SK-N-SH (cell line): ENCODE measurements around the gene ANKRD36. TPM values are rescaled to one million over a fixed set of nuclear protein-coding genes. Genes with fewer than 3 reads are reported as not detected.
A peak's percentile ranks its signal among the peaks of the same experiment; 100 is the strongest.
"Not testable (repeated sequence)": the region's sequence is repeated elsewhere in the genome, so short reads cannot be mapped to it uniquely, and the experiment has no call there.

ENCODE experiments used
- CTCF ChIA-PET: fragments of 300-600, 350-600 bp; formaldehyde crosslinking; extraction: SDS; loops from one replicate; lab custom pipeline; 2021; lab: Yijun Ruan, JAX
- POLR2A ChIA-PET: fragments of 350-600 bp; sonication (Branson Sonifier 250); formaldehyde crosslinking; extraction: SDS; loops from one replicate; lab custom pipeline; 2020; ENCODE audit warnings: antibody characterized with exemption, inconsistent platforms; lab: Yijun Ruan, JAX
- DNase-seq: peaks from one replicate; pipeline ENCODE4 v3.0.0; 2012
- H2AFZ ChIP-seq: fragments of 200-600 bp; sonication (generic); 2 replicates; pipeline ENCODE4 v1.8.1; 2016; ENCODE audit warnings: antibody characterized with exemption, mild to moderate bottlenecking, low read depth
- H3F3A ChIP-seq: fragments of 200-600 bp; sonication (generic); replicated peaks from 2 replicates; pipeline ENCODE3; 2016; ENCODE audit warnings: antibody characterized with exemption, mild to moderate bottlenecking; ENCODE audit not compliant: insufficient read depth
- H3K27ac ChIP-seq, 2 experiments: fragments of 200-500 bp in 1 of 2; fragments of 200-600 bp in 1 of 2; sonication (Bioruptor generic) in 1 of 2; sonication (generic), shearing (Covaris generic) in 1 of 2; 2 replicates each; pipeline versions ENCODE4 v1.5.1 to v1.6.1; 2014 to 2016; ENCODE audit warnings: low read depth in 2 of 2, inconsistent platforms in 1 of 2, low read length in 1 of 2, mild to moderate bottlenecking in 1 of 2, mixed read lengths in 1 of 2
- H3K27me3 ChIP-seq: fragments of 200-600 bp; sonication (generic), shearing (Covaris generic); 2 replicates; pipeline ENCODE4 v1.6.1; 2016; ENCODE audit warnings: mixed run types; ENCODE audit not compliant: insufficient read depth
- H3K36me3 ChIP-seq, 2 experiments: fragments of 200-500 bp in 1 of 2; fragments of 200-600 bp in 1 of 2; sonication (Bioruptor generic) in 1 of 2; sonication (generic) in 1 of 2; replicated peaks in 1 of 2; 2 replicates each; pipeline versions ENCODE3 to v1.5.1; 2014 to 2016; ENCODE audit warnings: low read length in 1 of 2, mild to moderate bottlenecking in 1 of 2; ENCODE audit not compliant: insufficient read depth in 2 of 2, control insufficient read depth in 1 of 2
- H3K4me1 ChIP-seq, 2 experiments: fragments of 200-500 bp in 1 of 2; fragments of 200-600 bp in 1 of 2; sonication (Bioruptor generic) in 1 of 2; sonication (generic), shearing (Covaris generic) in 1 of 2; 2 replicates each; pipeline versions ENCODE4 v1.5.1 to v1.6.1; 2014 to 2016; ENCODE audit warnings: low read depth in 1 of 2, low read length in 1 of 2, mixed run types in 1 of 2; ENCODE audit not compliant: insufficient read depth in 2 of 2, control insufficient read depth in 1 of 2
- H3K4me2 ChIP-seq: fragments of 200-600 bp; sonication (generic), shearing (Covaris generic); 2 replicates; pipeline ENCODE4 v1.6.1; 2017; ENCODE audit warnings: mixed run types
- H3K4me3 ChIP-seq, 2 experiments: fragments of 200-500 bp in 1 of 2; fragments of 200-600 bp in 1 of 2; sonication (Bioruptor generic) in 1 of 2; sonication (generic), shearing (Covaris generic) in 1 of 2; 2 replicates each; pipeline versions ENCODE4 v1.5.1 to v1.8.1; 2014 to 2016; ENCODE audit warnings: low read depth in 2 of 2, inconsistent platforms in 1 of 2, low read length in 1 of 2, mild to moderate bottlenecking in 1 of 2, mixed read lengths in 1 of 2, moderate library complexity in 1 of 2
- H3K79me2 ChIP-seq: fragments of 200-600 bp; sonication (generic); 2 replicates; pipeline ENCODE4 v1.8.1; 2017; ENCODE audit warnings: mild to moderate bottlenecking; ENCODE audit not compliant: insufficient read depth
- H3K9ac ChIP-seq: fragments of 200-600 bp; sonication (generic); 2 replicates; pipeline ENCODE4 v1.6.1; 2017; ENCODE audit warnings: mixed run types
- H3K9me2 ChIP-seq: fragments of 200-600 bp; sonication (generic); 2 replicates; pipeline ENCODE4 v1.6.1; 2017; ENCODE audit warnings: mixed run types
- H3K9me3 ChIP-seq: fragments of 200-600 bp; sonication (generic); 2 replicates; pipeline ENCODE4 v1.6.1; 2017; ENCODE audit warnings: mixed run types, mild to moderate bottlenecking, moderate library complexity
- H4K20me1 ChIP-seq: fragments of 200-600 bp; sonication (generic); 2 replicates; pipeline ENCODE4 v1.6.1; 2017; ENCODE audit warnings: mild to moderate bottlenecking, mixed run types; ENCODE audit not compliant: insufficient read depth
- CTCF ChIP-seq: fragments of 200-600 bp; sonication (generic); IDR thresholded peaks from 2 replicates; pipeline ENCODE4 v1.6.1; 2017; ENCODE audit warnings: antibody characterized with exemption, mild to moderate bottlenecking, moderate library complexity
- EZH2phosphoT487 ChIP-seq: fragments of 200-600 bp; sonication (generic); IDR thresholded peaks from 2 replicates; pipeline ENCODE4 v1.6.1; 2017; ENCODE audit warnings: low read depth, mixed run types, mild to moderate bottlenecking, antibody characterized with exemption, moderate library complexity, borderline replicate concordance
- POLR2AphosphoS5 ChIP-seq: IDR thresholded peaks from 2 replicates; pipeline ENCODE4 v1.6.1; 2012; ENCODE audit warnings: low read depth, low read length
- REST ChIP-seq: IDR thresholded peaks from 2 replicates; pipeline ENCODE4 v1.6.1; 2012; ENCODE audit warnings: mild to moderate bottlenecking, low read depth, low read length, moderate library complexity
- RFX5 ChIP-seq: IDR thresholded peaks from 2 replicates; pipeline ENCODE4 v1.6.1; 2012; ENCODE audit warnings: mild to moderate bottlenecking, improper control_type of control experiment, low read length
- RXRA ChIP-seq: IDR thresholded peaks from 2 replicates; pipeline ENCODE4 v1.4.0; 2012; ENCODE audit warnings: low read depth, mild to moderate bottlenecking, borderline replicate concordance
- TCF12 ChIP-seq: IDR thresholded peaks from 2 replicates; pipeline ENCODE4 v1.4.0; 2012
- WGBS: methylation state at CpG from one replicate; pipeline ENCODE4 v1.1.6; 2017; ENCODE audit warnings: low lambda C conversion rate; 5-methylcytosine and 5-hydroxymethylcytosine counted together
- polyA plus RNA-seq, 3 experiments: library from polyadenylated mRNA; depleted of rRNA; stranded (reverse); fragments of >200 nt; gene quantifications; 2 replicates each; pipeline ENCODE4 v1.2.3, GENCODE V29; 2012

ANKRD36 gene
- polyA plus RNA-seq, 1 of the 3 experiments (the other 2 are of a cell fraction): 2.9 TPM

GRCh38 chr2:97092946-97093345, 20.0 kb upstream of the ANKRD36 start:
- H3K9me3 ChIP-seq, H3K9me2 ChIP-seq, CTCF ChIA-PET, H3K4me2 ChIP-seq, H4K20me1 ChIP-seq, POLR2A ChIA-PET, DNase-seq, H3K79me2 ChIP-seq, H3K27me3 ChIP-seq, H3K4me1 ChIP-seq, H3F3A ChIP-seq, H3K27ac ChIP-seq, H3K4me3 ChIP-seq, H3K36me3 ChIP-seq, H2AFZ ChIP-seq, H3K9ac ChIP-seq: not testable (repeated sequence)
- 93% methylated on average over 2 of the region's 2 CpGs for WGBS

- DNase-seq, H2AFZ ChIP-seq, H3K36me3 ChIP-seq, H3K9ac ChIP-seq, H3K79me2 ChIP-seq, H3K4me2 ChIP-seq, H3K9me2 ChIP-seq, H3K27ac ChIP-seq, H3K4me1 ChIP-seq, H3K9me3 ChIP-seq, POLR2A ChIA-PET, H3K27me3 ChIP-seq, CTCF ChIA-PET, H4K20me1 ChIP-seq, H3F3A ChIP-seq: not testable (repeated sequence)
- H3K4me3 ChIP-seq: peak overlapping the region; percentile 13 to 38; a peak in 2 of 4 replicates
- WGBS: 80% methylated on average over 1 of the region's 33 CpGs
Observed at GRCh38 chr2:97093983-97094771, 18.8 kb upstream of the ANKRD36 start.

- H3K27ac ChIP-seq, POLR2A ChIA-PET, H3K4me1 ChIP-seq, H3K79me2 ChIP-seq, H3K27me3 ChIP-seq, H3K9me3 ChIP-seq, H3K36me3 ChIP-seq, H3K9me2 ChIP-seq, H3F3A ChIP-seq, H4K20me1 ChIP-seq, CTCF ChIA-PET: not testable (repeated sequence)
- DNase-seq: peak; percentile 79
- H3K4me2 ChIP-seq: peak within 1 kb of the TSS; percentile 85
- H3K9ac ChIP-seq: peak within 1 kb of the TSS; percentile 46
- 10% methylated on average over 2 of the region's 48 CpGs for WGBS
- peak within 1 kb of the TSS; percentile 82; the same call in 1 of the 2 replicates for H2AFZ ChIP-seq
- peak within 1 kb of the TSS; percentile 38 to 47 for H3K4me3 ChIP-seq
Observed at GRCh38 chr2:97094772-97095611, 18.0 kb upstream of the ANKRD36 start, which contains the start of gene FAHD2B. FAHD2B (minus strand) TSS chr2:97094882; CDS start chr2:97091706, 3,176 bp downstream.

GRCh38 chr2:97095661-97096060, 17.3 kb upstream of the ANKRD36 start:
- CTCF ChIA-PET: no interaction called here
- H3K36me3 ChIP-seq: no peaks in the 10 kb centered on the region
- H3K4me2 ChIP-seq: peak overlapping the region; percentile 85
- H2AFZ ChIP-seq: no peak overlapping the region; the same call in 1 of the 2 replicates
- H3K9me3 ChIP-seq: no peaks in the 10 kb centered on the region
- H3K9ac ChIP-seq: no peak overlapping the region
- no peaks in the 10 kb centered on the region for H3K9me2 ChIP-seq
- 95% methylated on average over 10 of the region's 12 CpGs for WGBS
- no peaks in the 10 kb centered on the region for H4K20me1 ChIP-seq
- no peaks in the 10 kb centered on the region for H3F3A ChIP-seq
- H3K4me3 ChIP-seq: no peak overlapping the region; a peak in 1 of 4 replicates
- DNase-seq: no peak
- POLR2A ChIA-PET: no interaction called here
- H3K27me3 ChIP-seq: no peaks in the 10 kb centered on the region
- peaks cover 0 to 9% of the 10 kb centered on the region in 2 experiments; a peak in 1 of 4 replicates for H3K4me1 ChIP-seq
- H3K27ac ChIP-seq: no peak overlapping the region
- H3K79me2 ChIP-seq: no peaks in the 10 kb centered on the region
- no peak for TF ChIP-seq REST
- no peak for TF ChIP-seq RXRA
- TF ChIP-seq CTCF: no peak
- no peak for TF ChIP-seq RFX5
- TF ChIP-seq EZH2phosphoT487: no peak
- no peak for TF ChIP-seq TCF12
- TF ChIP-seq POLR2AphosphoS5: no peak
